NCI-H1417 treated with DMSO at 0.1 percent for 48 hours (cell line): Measurements from ENCODE around the gene SPATA2.
"Not testable (repeated sequence)": the region's sequence is repeated elsewhere in the genome, so short reads cannot be mapped to it uniquely, and the experiment has no call there.

Experiments used
- DNase-seq: peaks from one replicate; lab custom pipeline; 2025; lab: John Stamatoyannopoulos, UW

Gene SPATA2

GRCh38 chr20:49901588-49901987, 13.7 kb downstream of the SPATA2 start:
- no peak for DNase-seq

GRCh38 chr20:49899541-49900383, 15.6 kb downstream of the SPATA2 start:
- no peak for DNase-seq

- no peak for DNase-seq
Measured at GRCh38 chr20:49896204-49896603, 19.1 kb downstream of the SPATA2 start.

- DNase-seq: not testable (repeated sequence)
Measured at GRCh38 chr20:49895474-49896093, 19.7 kb downstream of the SPATA2 start.

GRCh38 chr20:49894073-49894470, 21.3 kb downstream of the SPATA2 start:
- no peak for DNase-seq

GRCh38 chr20:49893242-49894072, 21.9 kb downstream of the SPATA2 start:
- DNase-seq: no peak

- DNase-seq: no peak
Measured at GRCh38 chr20:49892817-49893216, 22.5 kb downstream of the SPATA2 start.

- no peak for DNase-seq
Measured at GRCh38 chr20:49892260-49892659, 23.1 kb downstream of the SPATA2 start.

- DNase-seq: no peak
Measured at GRCh38 chr20:49891476-49892110, 23.7 kb downstream of the SPATA2 start.

GRCh38 chr20:49890471-49891361, 24.6 kb downstream of the SPATA2 start:
- no peak for DNase-seq

GRCh38 chr20:49889935-49890333, 25.4 kb downstream of the SPATA2 start:
- no peak for DNase-seq

GRCh38 chr20:49889001-49889934, 26.1 kb downstream of the SPATA2 start:
- DNase-seq: no peak

- DNase-seq: no peak
Measured at GRCh38 chr20:49888212-49889000, 26.9 kb downstream of the SPATA2 start.

GRCh38 chr20:49887251-49888211, 27.8 kb downstream of the SPATA2 start:
- DNase-seq: no peak

- DNase-seq: no peak
Measured at GRCh38 chr20:49886571-49887213, 28.6 kb downstream of the SPATA2 start.

GRCh38 chr20:49885558-49886332, 29.6 kb downstream of the SPATA2 start:
- no peak for DNase-seq
